Transverse colon (tissue), 4 donors: Measurements from ENCODE around the gene DNAH11. TPM values are rescaled to one million over a fixed set of nuclear protein-coding genes. Genes with fewer than 3 reads are reported as not detected.

Experiments
- DNase-seq: peaks from one replicate; pipeline ENCODE4 v3.0.0-alpha.2; 2019
- H3K27ac ChIP-seq, 4 donors: fragments of 200-600 bp; sonication (generic); 2 replicates each; pipeline ENCODE4 v1.5.1; 2016 to 2018; ENCODE audit warnings: inconsistent platforms in 4 of 4
- H3K27me3 ChIP-seq: fragments of 200-600 bp; sonication (generic); 2 replicates; pipeline ENCODE4 v1.5.1; 2017; ENCODE audit warnings: inconsistent platforms
- H3K36me3 ChIP-seq, 4 donors: fragments of 200-600 bp; sonication (generic); 2 replicates each; pipeline ENCODE4 v1.5.1; 2017 to 2019; ENCODE audit warnings: inconsistent platforms in 4 of 4
- H3K4me1 ChIP-seq, 4 donors: fragments of 200-600 bp; sonication (generic); 2 replicates each; pipeline ENCODE4 v1.5.1; 2017 to 2020; ENCODE audit warnings: inconsistent platforms in 4 of 4
- H3K4me3 ChIP-seq, 4 donors: fragments of 200-600 bp; sonication (generic); 1 replicate in 1 of 4; 2 replicates in 3 of 4; pipeline versions ENCODE4 v1.5.1 to v1.6.1; 2017 to 2019; ENCODE audit warnings: inconsistent platforms in 4 of 4
- H3K9me3 ChIP-seq, 2 donors: fragments of 200-600 bp; sonication (generic); 2 replicates each; pipeline ENCODE4 v1.5.1; 2017 to 2019; ENCODE audit warnings: inconsistent platforms in 2 of 2
- CTCF ChIP-seq, 5 experiments: fragments of 200-600 bp in 3 of 5; fragments of 450-650 bp in 2 of 5; sonication (generic) in 3 of 5; IDR thresholded peaks; 1 replicate in 2 of 5; 2 replicates in 3 of 5; pipeline ENCODE4 v1.5.1; 2016 to 2017; ENCODE audit warnings: antibody characterized with exemption in 5 of 5, inconsistent platforms in 3 of 5, mild to moderate bottlenecking in 2 of 5, moderate library complexity in 1 of 5
- EP300 ChIP-seq: sonication (generic); formaldehyde crosslinking; IDR thresholded peaks from one replicate; pipeline ENCODE4 v1.6.1; 2017; ENCODE audit warnings: antibody characterized with exemption, low read depth
- POLR2A ChIP-seq: fragments of 450-650 bp; IDR thresholded peaks from one replicate; pipeline ENCODE4 v1.6.1; 2016; ENCODE audit warnings: antibody characterized with exemption, mild to moderate bottlenecking, moderate library complexity
- POLR2AphosphoS5 ChIP-seq, 3 donors: sonication (generic); formaldehyde crosslinking; IDR thresholded peaks; one replicate each; pipeline ENCODE4 v1.6.1; 2016; ENCODE audit warnings: antibody characterized with exemption in 3 of 3
- WGBS, 2 donors: methylation state at CpG; one replicate each; pipeline ENCODE4 v1.1.5; 2018; ENCODE audit warnings: low coverage in 1 of 2; 5-methylcytosine and 5-hydroxymethylcytosine counted together
- in situ Hi-C, 4 donors: fragments of 200-750 bp; cut with MboI; loops; one replicate each; pipeline versions ENCODE4 v1.15.0 to v1.15.1; 2017; ENCODE audit warnings: low sequenced_read_pairs in 3 of 4, low pct_ligation_motif_present in 1 of 4, low pct_unique_long_range_greater_than_20kb in 1 of 4
- intact Hi-C: fragments of 100-400 bp; cut with DNase I; formaldehyde crosslinking; loops from one replicate; pipeline ENCODE4 v1.15.1; 2023; ENCODE audit warnings: low total_unique reads
- total RNA-seq, 4 donors: library from RNA; depleted of rRNA; stranded (reverse); fragments of >200 nt; gene quantifications; one replicate each; pipeline ENCODE4 v1.1.0, GENCODE V29; 2016

The DNAH11 gene
- total RNA-seq, 4 donors from 2014 or later, result under 0.01 to 0.16 TPM; not detected in 2

GRCh38 chr7:21572331-21573313, 29.8 kb downstream of the DNAH11 start:
- no peak overlapping the region for H3K4me3 ChIP-seq
- H3K27me3 ChIP-seq, result no peaks in the 10 kb centered on the region
- no peaks in the 10 kb centered on the region for H3K9me3 ChIP-seq
- no peak for TF ChIP-seq POLR2AphosphoS5 (IDR thresholded peaks at IDR 0.05)
- in situ Hi-C loops, result no loop called here
- no peaks in the 10 kb centered on the region for H3K36me3 ChIP-seq
- 49 to 77% methylated on average over 3 to 7 of the region's 7 CpGs for WGBS, 2 donors
- H3K4me1 ChIP-seq, result no peaks in the 10 kb centered on the region
- H3K27ac ChIP-seq, result no peak overlapping the region
- no peak for DNase-seq
- intact Hi-C loops, result no loop called here

GRCh38 chr7:21579341-21580072, 36.7 kb downstream of the DNAH11 start:
- DNase-seq, result no peak
- WGBS, 2 donors, result 73 to 78% methylated on average over 4 of the region's 4 CpGs
- no peaks in the 10 kb centered on the region for H3K36me3 ChIP-seq
- intact Hi-C loops (no loop called here), in situ Hi-C loops (no loop called here)
- no peak for TF ChIP-seq POLR2AphosphoS5 (IDR thresholded peaks at IDR 0.05)
- no peak for TF ChIP-seq CTCF (IDR thresholded peaks at IDR 0.05)
- no peak for TF ChIP-seq EP300
- no peak for TF ChIP-seq POLR2A
- no peaks in the 10 kb centered on the region for H3K27me3 ChIP-seq
- H3K27ac ChIP-seq, result peak overlapping the region in 1 of 4 donors; percentile 21
- no peaks in the 10 kb centered on the region for H3K4me1 ChIP-seq
- no peak overlapping the region for H3K4me3 ChIP-seq
- H3K9me3 ChIP-seq, result no peaks in the 10 kb centered on the region

- H3K27ac ChIP-seq, result peak overlapping the region in 1 of 4 donors; percentile 21
- H3K4me1 ChIP-seq, result no peaks in the 10 kb centered on the region
- TF ChIP-seq EP300 (no peak), CTCF (IDR thresholded peaks at IDR 0.05) (no peak), POLR2AphosphoS5 (IDR thresholded peaks at IDR 0.05) (no peak), POLR2A (no peak)
- intact Hi-C loops, result no loop called here
- in situ Hi-C loops, result no loop called here
- no peaks in the 10 kb centered on the region for H3K36me3 ChIP-seq
- no peaks in the 10 kb centered on the region for H3K9me3 ChIP-seq
- H3K4me3 ChIP-seq, result no peak overlapping the region
- WGBS, 2 donors, result 31 to 38% methylated on average over 3 to 4 of the region's 4 CpGs
- H3K27me3 ChIP-seq, result no peaks in the 10 kb centered on the region
- DNase-seq, result no peak
Measured at GRCh38 chr7:21580073-21580521, 37.3 kb downstream of the DNAH11 start.

GRCh38 chr7:21585070-21585724, 42.4 kb downstream of the DNAH11 start:
- Histone ChIP-seq H3K27me3 (no peaks in the 10 kb centered on the region), H3K27ac (no peak overlapping the region), H3K4me1 (no peaks in the 10 kb centered on the region), H3K4me3 (no peak overlapping the region), H3K9me3 (no peaks in the 10 kb centered on the region), H3K36me3 (no peaks in the 10 kb centered on the region)
- TF ChIP-seq EP300 (no peak), POLR2AphosphoS5 (IDR thresholded peaks at IDR 0.05) (no peak), CTCF (IDR thresholded peaks at IDR 0.05) (no peak), POLR2A (no peak)
- DNase-seq, result no peak
- intact Hi-C loops, result no loop called here
- in situ Hi-C loops, result no loop called here
- 80 to 86% methylated on average over 6 of the region's 6 CpGs for WGBS, 2 donors
